Stomach (tissue), 9 donors: ENCODE results near the gene PLSCR1. TPM values are rescaled to one million over a fixed set of nuclear protein-coding genes. Genes with fewer than 3 reads are reported as not detected.
"Not testable (repeated sequence)": the region's sequence is repeated elsewhere in the genome, so short reads cannot be mapped to it uniquely, and the experiment has no call there.

Source experiments
- DNase-seq, 2 donors: peaks; one replicate each; pipeline versions ENCODE4 v3.0.0 to v3.0.0-alpha.2; 2013 to 2019
- H3K27ac ChIP-seq, 5 donors: fragments of 200-600 bp in 4 of 5; sonication (generic) in 4 of 5; one replicate each; pipeline ENCODE4 v1.5.1; 2013 to 2019; ENCODE audit warnings: mild to moderate bottlenecking in 1 of 5, moderate library complexity in 1 of 5
- H3K27me3 ChIP-seq, 3 donors: fragments of 200-600 bp; sonication (generic); one replicate each; pipeline ENCODE4 v1.5.1; 2017 to 2019; ENCODE audit warnings: mixed run types in 1 of 3
- H3K36me3 ChIP-seq, 4 donors: fragments of 200-600 bp; sonication (generic); 1 replicate in 3 of 4; 2 replicates in 1 of 4; pipeline ENCODE4 v1.5.1; 2016 to 2019
- H3K4me1 ChIP-seq, 4 donors: fragments of 200-600 bp; sonication (generic); one replicate each; pipeline ENCODE4 v1.5.1; 2016 to 2019
- H3K4me3 ChIP-seq, 4 donors: fragments of 200-600 bp; sonication (generic) in 3 of 4; one replicate each; pipeline ENCODE4 v1.5.1; 2016 to 2019; ENCODE audit warnings: mild to moderate bottlenecking in 1 of 4
- H3K9me3 ChIP-seq, 4 donors: fragments of 200-600 bp; sonication (generic); one replicate each; pipeline ENCODE4 v1.5.1; 2016 to 2019
- CTCF ChIP-seq, 7 experiments: fragments of 450-650 bp in 4 of 7; fragments of 200-600 bp in 3 of 7; sonication (generic) in 3 of 7; IDR thresholded peaks; one replicate each; pipeline ENCODE4 v1.5.1; 2016 to 2019; ENCODE audit warnings: antibody characterized with exemption in 7 of 7, control low read depth in 2 of 7, mild to moderate bottlenecking in 1 of 7
- EP300 ChIP-seq: sonication (generic); formaldehyde crosslinking; IDR thresholded peaks from one replicate; pipeline ENCODE4 v1.6.1; 2017; ENCODE audit warnings: antibody characterized with exemption
- POLR2A ChIP-seq, 4 donors: fragments of 450-650 bp; IDR thresholded peaks; one replicate each; pipeline ENCODE4 v1.6.1; 2016; ENCODE audit warnings: antibody characterized with exemption in 4 of 4, control low read depth in 2 of 4, mild to moderate bottlenecking in 1 of 4, moderate library complexity in 1 of 4
- POLR2AphosphoS5 ChIP-seq, 3 donors: sonication (generic); formaldehyde crosslinking; IDR thresholded peaks; one replicate each; pipeline ENCODE4 v1.6.1; 2016; ENCODE audit warnings: antibody characterized with exemption in 3 of 3
- WGBS, 5 donors: extraction: QIAGEN DNeasy Blood & Tissue Kit in 3 of 5; methylation state at CpG; one replicate each; pipeline versions ENCODE4 v1.1.5 to v1.1.7; 2013 to 2018; 5-methylcytosine and 5-hydroxymethylcytosine counted together
- intact Hi-C: fragments of 100-400 bp; cut with DNase I; formaldehyde crosslinking; loops from one replicate; pipeline ENCODE4 v1.15.1; 2023; ENCODE audit warnings: low total_unique reads
- polyA plus RNA-seq, 3 donors: library from polyadenylated mRNA; stranded (reverse); fragments of 200-250 nt; gene quantifications; one replicate each; pipeline ENCODE4 v1.2.3, GENCODE V29; 2013
- total RNA-seq, 5 donors: library from RNA; depleted of rRNA; stranded (reverse); fragments of >200 nt; gene quantifications; one replicate each; pipeline versions ENCODE4 v1.1.0 to v1.2.3, GENCODE V29; 2014 to 2016
- donor health status: healthy with polysubstance abuse.
- donor health status: Bipolar disorder and iron deficiency.
- donor health status: healthy.

The PLSCR1 gene
- total and polyA plus RNA-seq, 8 donors, result 18.7 to 506 (median 70.1) TPM

GRCh38 chr3:146530609-146531008 lies 13.8 kb downstream of the PLSCR1 start:
- H3K27me3 ChIP-seq, result no peaks in the 10 kb centered on the region
- H3K4me1 ChIP-seq, result peaks cover 0 to 15% (median 0%) of the 10 kb centered on the region in 4 donors
- no peak overlapping the region for H3K27ac ChIP-seq
- intact Hi-C loops, result no loop called here
- H3K36me3 ChIP-seq, result peaks cover 13 to 84% (median 53%) of the 10 kb centered on the region in 4 donors
- H3K4me3 ChIP-seq, result no peak overlapping the region
- no peak for DNase-seq
- TF ChIP-seq EP300 (no peak), CTCF (IDR thresholded peaks at IDR 0.05) (no peak), POLR2AphosphoS5 (IDR thresholded peaks at IDR 0.05) (no peak), POLR2A (IDR thresholded peaks at IDR 0.05) (no peak)
- no peaks in the 10 kb centered on the region for H3K9me3 ChIP-seq
- WGBS, 5 donors, result 72 to 84% (median 79%) methylated on average over 2 of the region's 2 CpGs

- no peak overlapping the region for H3K27ac ChIP-seq
- 65 to 76% (median 67%) methylated on average over 2 of the region's 2 CpGs for WGBS, 5 donors
- no peaks in the 10 kb centered on the region for H3K27me3 ChIP-seq
- H3K4me1 ChIP-seq, result peaks cover 0 to 5% (median 0%) of the 10 kb centered on the region in 4 donors
- intact Hi-C loops, result no loop called here
- H3K4me3 ChIP-seq, result no peak overlapping the region
- no peak for TF ChIP-seq EP300
- TF ChIP-seq POLR2AphosphoS5 (IDR thresholded peaks at IDR 0.05), result no peak
- TF ChIP-seq POLR2A (IDR thresholded peaks at IDR 0.05), result no peak
- TF ChIP-seq CTCF (IDR thresholded peaks at IDR 0.05), result no peak
- no peak for DNase-seq
- peaks cover 16 to 96% (median 63%) of the 10 kb centered on the region in 4 donors for H3K36me3 ChIP-seq
- no peaks in the 10 kb centered on the region for H3K9me3 ChIP-seq
Observed at GRCh38 chr3:146529021-146529420, 15.4 kb downstream of the PLSCR1 start.

GRCh38 chr3:146524961-146525360 lies 19.4 kb downstream of the PLSCR1 start:
- WGBS, 5 donors, result 70 to 90% (median 83%) methylated on average over 2 of the region's 2 CpGs
- DNase-seq, result no peak
- no peak overlapping the region for H3K27ac ChIP-seq
- intact Hi-C loops, result no loop called here
- no peaks in the 10 kb centered on the region for H3K27me3 ChIP-seq
- H3K4me1 ChIP-seq, result no peaks in the 10 kb centered on the region
- no peak for TF ChIP-seq POLR2AphosphoS5 (IDR thresholded peaks at IDR 0.05)
- no peaks in the 10 kb centered on the region for H3K9me3 ChIP-seq
- H3K4me3 ChIP-seq, result no peak overlapping the region
- peaks cover 16 to 96% (median 70%) of the 10 kb centered on the region in 4 donors for H3K36me3 ChIP-seq

- Histone ChIP-seq H3K27ac (no peak overlapping the region), H3K9me3 (no peaks in the 10 kb centered on the region), H3K4me3 (no peak overlapping the region), H3K4me1 (peaks cover 0 to 9% (median 2%) of the 10 kb centered on the region in 4 donors), H3K36me3 (peaks cover 11 to 90% (median 67%) of the 10 kb centered on the region in 4 donors), H3K27me3 (no peaks in the 10 kb centered on the region)
- no peak for DNase-seq
- WGBS, 5 donors, result 73 to 82% (median 75%) methylated on average over 4 of the region's 4 CpGs
- intact Hi-C loops, result no loop called here
- TF ChIP-seq EP300, result no peak
- TF ChIP-seq CTCF (IDR thresholded peaks at IDR 0.05), result no peak
- TF ChIP-seq POLR2A (IDR thresholded peaks at IDR 0.05), result no peak
- TF ChIP-seq POLR2AphosphoS5 (IDR thresholded peaks at IDR 0.05), result no peak
Observed at GRCh38 chr3:146523531-146523930, 20.9 kb downstream of the PLSCR1 start.

DNA sequence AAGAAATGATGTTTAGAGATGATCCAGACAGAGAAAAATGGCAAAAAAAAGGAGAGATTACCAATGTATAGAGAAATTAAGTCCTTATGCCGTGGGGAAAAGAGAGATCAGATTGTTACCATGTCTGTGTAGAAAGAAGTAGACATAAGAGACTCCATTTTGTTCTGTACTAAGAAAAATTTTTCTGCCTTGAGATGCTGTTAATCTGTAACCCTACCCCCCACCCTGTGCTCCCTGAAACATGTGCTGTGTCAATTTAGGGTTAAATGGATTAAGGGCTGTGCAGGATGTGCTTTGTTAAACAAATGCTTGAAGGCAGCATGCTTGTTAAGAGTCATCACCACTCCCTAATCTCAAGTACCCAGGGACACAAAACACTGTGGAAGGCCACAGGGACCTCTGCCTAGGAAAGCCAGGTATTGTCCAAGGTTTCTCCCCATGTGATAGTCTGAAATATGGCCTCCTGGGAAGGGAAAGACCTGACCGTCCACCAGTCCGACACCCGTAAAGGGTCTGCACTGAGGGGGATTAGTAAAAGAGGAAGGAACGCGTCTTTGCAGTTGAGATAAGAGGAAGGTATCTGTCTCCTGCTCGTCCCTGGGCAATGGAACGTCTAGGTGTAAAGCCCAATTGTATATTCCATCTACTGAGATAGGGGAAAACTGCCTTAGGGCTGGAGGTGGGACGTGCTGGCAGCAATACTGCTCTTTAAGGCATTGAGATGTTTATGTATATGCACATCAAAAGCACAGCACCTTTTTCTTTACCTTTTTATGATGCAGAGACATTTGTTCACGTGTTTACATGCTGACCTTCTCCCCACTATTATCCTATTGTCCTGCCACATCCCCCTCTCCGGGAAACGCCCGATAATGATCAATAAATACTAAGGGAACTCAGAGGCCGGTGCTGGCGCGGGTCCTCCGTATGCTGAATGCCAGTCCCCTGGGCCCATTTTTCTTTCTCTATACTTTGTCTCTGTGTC lies 21.9 kb downstream of the PLSCR1 start:
- intact Hi-C loops, H3K4me3 ChIP-seq, DNase-seq, H3K27ac ChIP-seq, H3K27me3 ChIP-seq, H3K9me3 ChIP-seq: not testable (repeated sequence)
- 80 to 91% (median 87%) methylated on average over 17 of the region's 17 CpGs for WGBS, 5 donors
- H3K4me1 ChIP-seq, result peaks cover 0 to 19% (median 11%) of the 10 kb centered on the region in 4 donors
- peaks cover 6 to 79% (median 59%) of the 10 kb centered on the region in 4 donors for H3K36me3 ChIP-seq
